ENCODE results near the gene HTT-AS. TPM values are rescaled to one million over a fixed set of nuclear protein-coding genes. Genes with fewer than 3 reads are reported as not detected.

HTT-AS gene
- total and polyA plus RNA-seq, 2 of the 8 experiments (the other 6 are each of a cell fraction or from before 2014, with no cell fraction given), result not detected

DNA sequence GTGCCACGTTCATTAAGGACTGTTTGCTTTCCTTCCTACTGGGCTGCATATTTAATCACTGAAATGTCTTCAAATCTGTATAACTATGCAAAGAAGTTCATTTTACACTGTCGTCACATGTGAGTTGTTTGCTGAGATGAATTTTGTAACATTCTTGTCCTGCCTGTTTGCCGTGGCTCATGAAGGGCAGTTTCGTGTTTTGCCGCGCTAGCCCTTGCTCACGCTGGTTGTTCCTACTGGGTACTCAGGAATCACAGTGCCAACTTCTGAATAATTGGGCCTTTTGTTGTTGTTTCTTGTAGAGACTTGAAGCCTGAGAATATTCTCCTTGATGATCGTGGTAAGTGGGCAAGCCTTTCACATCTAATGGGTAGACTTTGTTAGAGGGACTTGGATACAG is 52.2 kb downstream of the HTT-AS start:
- Histone ChIP-seq H4K5ac (ENCODE audit: insufficient read length, low read depth, low read length) (no peak overlapping the region), H2BK20ac (ENCODE audit: low read length) (no peak overlapping the region), H3K9ac (replicated peaks in 1 of 4; ENCODE audit: extremely low read depth in 1 of 4, low read depth in 3 of 4, low read length in 3 of 4) (no peak overlapping the region), H3K9me3 (ENCODE audit: insufficient read depth in 2 of 2, low read depth in 1 of 2, low read length in 1 of 2) (no peaks in the 10 kb centered on the region), H2BK120ac (replicated peaks; ENCODE audit: low read depth, low read length) (no peak overlapping the region), H4K8ac (ENCODE audit: extremely low read depth, insufficient read depth, low read length) (no peak overlapping the region), H3K4me2 (ENCODE audit: insufficient read depth in 1 of 2, low read depth in 2 of 2, low read length in 2 of 2) (no peak overlapping the region), H3K36me3 (ENCODE audit: control insufficient read depth in 2 of 4, insufficient read depth in 4 of 4, low read length in 3 of 4) (no peaks in the 10 kb centered on the region), H3K56ac (replicated peaks; ENCODE audit: insufficient read length, low read depth, low read length) (no peak overlapping the region), H3K23ac (ENCODE audit: insufficient read length) (no peak overlapping the region), H2BK12ac (ENCODE audit: low read depth, low read length) (no peak overlapping the region), H2BK15ac (ENCODE audit: low read length) (no peak overlapping the region), H2AK5ac (ENCODE audit: low read depth, low read length) (no peak overlapping the region), H3K27ac (ENCODE audit: low read depth, low read length) (no peak overlapping the region), H4K20me1 (replicated peaks in 1 of 2; ENCODE audit: control insufficient read depth in 1 of 2, insufficient read depth in 2 of 2, low read length in 2 of 2) (no peaks in the 10 kb centered on the region), H3K79me1 (ENCODE audit: low read depth, low read length) (no peaks in the 10 kb centered on the region), H3K4me3 (ENCODE audit: extremely low read depth in 1 of 4, insufficient read depth in 2 of 4, low read depth in 3 of 4, low read length in 4 of 4) (no peak overlapping the region), H3K23me2 (ENCODE audit: low read depth, low read length) (no peaks in the 10 kb centered on the region), H3K4me1 (replicated peaks in 1 of 4; ENCODE audit: control insufficient read depth in 3 of 4, insufficient read depth in 4 of 4, low read length in 3 of 4) (peaks cover 0 to 7% (median 1%) of the 10 kb centered on the region in 4 experiments; a peak in 4 of 7 replicates), H3K79me2 (ENCODE audit: control insufficient read depth in 1 of 2, insufficient read depth in 2 of 2, low read length in 2 of 2) (no peaks in the 10 kb centered on the region), H4K91ac (replicated peaks; ENCODE audit: insufficient read length, low read length) (no peak overlapping the region), H2BK5ac (ENCODE audit: low read depth, low read length) (no peak overlapping the region), H3K27me3 (replicated peaks in 1 of 4; ENCODE audit: control insufficient read depth in 3 of 4, extremely low read depth in 1 of 4, insufficient read depth in 3 of 4, low read length in 3 of 4) (no peaks in the 10 kb centered on the region; a peak in 1 of 7 replicates), H3K4ac (replicated peaks; ENCODE audit: insufficient read length, low read depth, low read length) (no peak overlapping the region), H2AFZ (ENCODE audit: low read length) (no peak overlapping the region), H3K18ac (ENCODE audit: extremely low read depth, low read length) (no peak overlapping the region), H3K14ac (ENCODE audit: insufficient read length) (no peak overlapping the region)
- WGBS, 2 experiments (ENCODE audit: extremely low coverage in 1 of 2, insufficient coverage in 1 of 2, insufficient read length in 1 of 2, insufficient replicate concordance in 2 of 2, low coverage in 1 of 2, low lambda C conversion rate in 2 of 2, missing lambda C conversion rate in 1 of 2), result 78% methylated on average over 8 of the region's 8 CpGs; no CpG with 5 or more reads in 1 of the 2 experiments
- FAIRE-seq (no peak), DNase-seq (ENCODE audit: low read depth in 1 of 2, low spot score in 2 of 2) (no peak)
- POLR2A ChIA-PET (ENCODE audit: partially characterized antibody), result no interaction called here
- CTCF ChIA-PET (ENCODE audit: partially characterized antibody), result interaction anchor here (1.2 to 1.3 kb wide), 2 partner anchors 10 to 14 kb away, joined by 4 to 5 read pairs; no protein-coding TSS in a partner anchor
- TF ChIP-seq NRF1 (IDR thresholded peaks at IDR 0.05; ENCODE audit: low read depth, low read length) (no peak), KDM4A (IDR thresholded peaks at IDR 0.05; ENCODE audit: low read depth, low read length, severe bottlenecking) (no peak), NANOG (IDR thresholded peaks at IDR 0.05; ENCODE audit: insufficient read depth, low read depth, low read length, poor library complexity, severe bottlenecking) (no peak), POLR2A (IDR thresholded peaks at IDR 0.05; ENCODE audit: control extremely low read depth in 1 of 2, low read depth in 2 of 2, low read length in 2 of 2) (no peak)
